Colon (tissue), 2 donors: ENCODE results near the gene AASS.

Source experiments
- FAIRE-seq: peaks from 2 replicates; lab custom pipeline; 2012; peaks lifted over from hg19 to GRCh38; lab: Jason Lieb, UNC
- donor health status: control.
- donor health status: control.

Gene AASS

DNA sequence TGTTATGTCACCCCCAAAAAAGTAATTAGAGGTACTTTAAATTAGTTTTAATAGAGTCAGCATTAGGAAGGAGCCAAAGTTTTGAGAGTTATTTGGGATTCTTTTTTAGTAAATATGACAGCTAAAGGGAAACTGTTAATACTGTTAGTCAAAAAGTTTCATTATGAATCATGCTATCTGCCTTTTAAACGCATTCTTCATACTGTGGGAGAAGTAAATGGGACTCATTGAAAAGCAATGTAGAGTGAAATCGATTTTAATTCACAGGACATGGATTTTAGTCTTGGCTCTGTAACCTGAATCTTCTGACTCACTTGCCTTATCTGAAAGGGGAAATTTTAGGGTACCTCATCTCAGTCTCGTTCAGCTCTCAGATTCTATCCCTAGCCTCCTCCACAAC lies 105.1 kb downstream of the AASS start:
- FAIRE-seq: no peak

DNA sequence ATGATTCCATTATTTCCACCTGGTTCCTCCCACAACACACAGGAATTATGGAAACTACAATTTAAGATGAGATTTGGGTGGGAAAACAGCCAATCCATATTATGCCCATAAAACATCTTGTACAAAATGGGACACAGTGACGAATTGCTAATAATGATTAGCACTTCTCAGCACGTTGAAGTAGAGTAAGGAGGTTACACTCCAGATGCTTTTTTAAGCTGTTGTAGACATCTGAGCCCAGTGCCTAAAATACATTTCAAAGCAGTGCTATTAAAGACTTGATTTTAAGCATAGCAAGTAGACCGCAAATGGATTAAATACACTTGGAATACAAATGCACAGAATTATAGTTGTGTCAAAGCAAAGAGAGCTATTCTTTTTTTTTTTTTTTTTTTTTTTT lies 105.9 kb downstream of the AASS start:
- FAIRE-seq: no peak

DNA sequence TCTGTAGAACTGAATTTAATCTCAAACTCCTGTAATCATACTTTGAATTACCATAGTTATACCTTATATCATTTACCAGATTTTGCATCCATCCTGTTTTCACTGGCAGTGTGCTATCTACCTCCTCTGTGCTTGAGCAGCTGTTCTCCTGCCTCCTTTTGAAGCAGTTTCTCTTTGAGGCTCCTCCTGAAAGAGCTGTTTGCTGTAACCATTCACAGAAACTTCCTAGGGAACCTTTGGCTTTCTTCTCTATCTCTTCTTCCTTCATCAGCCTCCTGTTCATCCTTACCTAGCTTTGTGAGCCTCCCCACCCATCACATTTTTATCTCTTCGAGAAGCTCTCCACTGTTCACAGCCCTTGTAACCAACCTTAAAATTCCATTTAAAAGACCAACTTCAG lies 108.2 kb downstream of the AASS start:
- no peak for FAIRE-seq

DNA sequence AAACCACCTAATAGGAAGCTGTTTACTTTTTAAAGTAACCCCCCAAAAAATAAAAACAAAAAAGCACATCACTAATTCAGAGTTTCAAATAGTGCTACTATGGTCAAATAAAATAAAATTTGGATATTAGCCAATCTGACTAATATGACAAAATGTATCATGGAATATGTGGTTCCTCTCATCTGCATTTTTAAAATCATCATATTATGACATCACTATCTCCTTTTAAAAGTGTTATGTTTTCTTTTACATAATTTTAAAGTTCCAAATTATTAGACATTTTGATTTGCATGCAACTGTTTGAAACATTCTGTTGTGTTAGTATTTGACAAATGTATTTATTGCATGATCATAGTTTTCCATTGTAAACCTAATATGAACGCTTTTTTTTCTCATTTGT lies 110.4 kb downstream of the AASS start:
- FAIRE-seq: no peak

DNA sequence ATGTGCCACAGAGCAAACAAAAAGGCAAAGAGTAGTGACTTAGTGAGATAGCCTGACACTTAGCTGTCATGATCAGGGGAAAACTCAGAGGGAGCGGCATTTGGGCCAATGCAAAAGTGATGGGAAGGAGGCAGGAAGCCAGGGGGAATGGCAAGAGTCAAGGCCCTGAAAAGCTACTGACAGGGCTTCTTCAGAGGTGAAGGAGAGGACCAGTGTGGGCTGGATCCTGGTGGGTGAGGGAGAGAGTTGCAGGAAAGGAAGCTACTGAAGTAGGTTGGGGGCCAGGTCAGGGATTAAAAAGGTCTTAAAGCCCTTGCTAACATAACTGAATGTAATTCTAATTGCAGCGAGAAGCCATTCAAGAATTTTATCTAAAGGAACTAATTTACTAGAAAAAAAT lies 117.0 kb downstream of the AASS start:
- FAIRE-seq: no peak
